ENCODE measurements around the gene TRABD. TPM values are rescaled to one million over a fixed set of nuclear protein-coding genes. Genes with fewer than 3 reads are reported as not detected.

TRABD gene
- polyA plus RNA-seq, 1 of the 3 experiments (the other 2 are of a cell fraction): 50.6 TPM

- no peak overlapping the region for H3K4me2 ChIP-seq
- H3K9me2 ChIP-seq: no peaks in the 10 kb centered on the region
- WGBS (ENCODE audit: low lambda C conversion rate): 97% methylated on average over 9 of the region's 9 CpGs
- no peaks in the 10 kb centered on the region for H3K4me1 ChIP-seq (ENCODE audit: control insufficient read depth in 1 of 2, insufficient read depth in 2 of 2, low read depth in 1 of 2, low read length in 1 of 2)
- no peaks in the 10 kb centered on the region for H3F3A ChIP-seq (replicated peaks; ENCODE audit: insufficient read depth)
- no peak overlapping the region for H3K9ac ChIP-seq
- H3K79me2 ChIP-seq (ENCODE audit: insufficient read depth): peaks cover 11% of the 10 kb centered on the region; the same call in 1 of the 2 replicates
- no peak for DNase-seq
- TF ChIP-seq RXRA (IDR thresholded peaks at IDR 0.05; ENCODE audit: borderline replicate concordance, low read depth): no peak
- TF ChIP-seq TAF1 (IDR thresholded peaks at IDR 0.05; ENCODE audit: borderline replicate concordance, low read depth, low read length): no peak
- no peak for TF ChIP-seq FOXJ3 (CRISPR knock-in tag; IDR thresholded peaks at IDR 0.05)
- no peak for TF ChIP-seq CHD2 (IDR thresholded peaks at IDR 0.05; ENCODE audit: low read length, partially characterized antibody)
- no peak for TF ChIP-seq RFX5 (IDR thresholded peaks at IDR 0.05; ENCODE audit: low read length)
- TF ChIP-seq SIN3A (IDR thresholded peaks at IDR 0.05; ENCODE audit: borderline replicate concordance, low read depth, low read length): no peak
- TF ChIP-seq POLR2AphosphoS5 (IDR thresholded peaks at IDR 0.05; ENCODE audit: low read depth, low read length): no peak
- H3K27me3 ChIP-seq (ENCODE audit: insufficient read depth): no peaks in the 10 kb centered on the region
- H3K27ac ChIP-seq (ENCODE audit: low read depth in 2 of 2, low read length in 1 of 2): no peak overlapping the region
- H3K36me3 ChIP-seq (replicated peaks in 1 of 2; ENCODE audit: control insufficient read depth in 1 of 2, insufficient read depth in 2 of 2, low read length in 1 of 2): peaks cover 0 to 24% of the 10 kb centered on the region in 2 experiments
- H3K4me3 ChIP-seq (ENCODE audit: low read depth in 2 of 2, low read length in 1 of 2): no peak overlapping the region
- CTCF ChIA-PET: interaction anchor here (1.0 to 2.1 kb wide), 4 partner anchors 9 to 172 kb away, joined by 3 to 13 read pairs (median 4); no protein-coding TSS in a partner anchor
- no peak overlapping the region for H2AFZ ChIP-seq (ENCODE audit: low read depth)
- no peaks in the 10 kb centered on the region for H4K20me1 ChIP-seq (ENCODE audit: insufficient read depth)
- H3K9me3 ChIP-seq: no peaks in the 10 kb centered on the region
- POLR2A ChIA-PET: no interaction called here
Observed at GRCh38 chr22:50228366-50228765, 42.7 kb downstream of the TRABD start.

DNA sequence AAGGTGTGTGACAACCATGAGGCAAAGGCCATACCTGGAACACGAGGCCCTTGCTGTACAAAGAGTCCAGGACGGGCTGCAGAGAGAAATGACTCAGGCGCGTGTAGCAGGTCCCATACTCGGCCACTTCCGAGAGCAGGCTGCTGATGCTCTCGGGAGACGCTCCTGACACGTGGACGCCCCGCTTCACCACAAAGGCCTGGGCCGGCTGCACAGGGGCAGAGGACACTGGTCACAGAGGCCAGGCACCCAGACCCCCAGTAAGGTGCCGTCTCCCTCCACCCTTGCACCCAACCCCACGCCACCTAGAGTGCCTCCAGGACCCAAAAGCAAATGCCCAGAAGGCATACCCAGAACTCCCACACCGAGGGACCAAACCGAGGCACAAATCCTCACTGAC, 43.7 kb downstream of the TRABD start:
- ChIA-PET CTCF (no interaction called here), POLR2A (no interaction called here)
- Histone ChIP-seq H3K9ac (no peak overlapping the region), H3K4me3 (ENCODE audit: low read depth in 2 of 2, low read length in 1 of 2) (no peak overlapping the region), H3K27me3 (ENCODE audit: insufficient read depth) (no peaks in the 10 kb centered on the region), H3K4me2 (no peak overlapping the region), H3K9me2 (no peaks in the 10 kb centered on the region), H3K4me1 (ENCODE audit: control insufficient read depth in 1 of 2, insufficient read depth in 2 of 2, low read depth in 1 of 2, low read length in 1 of 2) (no peaks in the 10 kb centered on the region), H3K79me2 (ENCODE audit: insufficient read depth) (peaks cover 11% of the 10 kb centered on the region; the same call in 1 of the 2 replicates), H2AFZ (ENCODE audit: low read depth) (no peak overlapping the region), H3K27ac (ENCODE audit: low read depth in 2 of 2, low read length in 1 of 2) (no peak overlapping the region), H3K9me3 (no peaks in the 10 kb centered on the region), H4K20me1 (ENCODE audit: insufficient read depth) (peaks cover 7% of the 10 kb centered on the region; the same call in 1 of the 2 replicates), H3F3A (replicated peaks; ENCODE audit: insufficient read depth) (no peaks in the 10 kb centered on the region), H3K36me3 (replicated peaks in 1 of 2; ENCODE audit: control insufficient read depth in 1 of 2, insufficient read depth in 2 of 2, low read length in 1 of 2) (peaks cover 0 to 17% of the 10 kb centered on the region in 2 experiments)
- TF ChIP-seq, protein P1, sequence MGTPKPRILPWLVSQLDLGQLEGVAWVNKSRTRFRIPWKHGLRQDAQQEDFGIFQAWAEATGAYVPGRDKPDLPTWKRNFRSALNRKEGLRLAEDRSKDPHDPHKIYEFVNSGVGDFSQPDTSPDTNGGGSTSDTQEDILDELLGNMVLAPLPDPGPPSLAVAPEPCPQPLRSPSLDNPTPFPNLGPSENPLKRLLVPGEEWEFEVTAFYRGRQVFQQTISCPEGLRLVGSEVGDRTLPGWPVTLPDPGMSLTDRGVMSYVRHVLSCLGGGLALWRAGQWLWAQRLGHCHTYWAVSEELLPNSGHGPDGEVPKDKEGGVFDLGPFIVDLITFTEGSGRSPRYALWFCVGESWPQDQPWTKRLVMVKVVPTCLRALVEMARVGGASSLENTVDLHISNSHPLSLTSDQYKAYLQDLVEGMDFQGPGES (IDR thresholded peaks at IDR 0.05; ENCODE audit: low read depth, low read length): no peak
- TF ChIP-seq FOSL2 (IDR thresholded peaks at IDR 0.05; ENCODE audit: borderline replicate concordance, low read depth) (no peak), EZH2phosphoT487 (IDR thresholded peaks at IDR 0.05; ENCODE audit: borderline replicate concordance, low read depth) (no peak), SMC3 (IDR thresholded peaks at IDR 0.05; ENCODE audit: low read depth, low read length) (no peak), POLR2AphosphoS5 (IDR thresholded peaks at IDR 0.05; ENCODE audit: low read depth, low read length) (no peak), SIN3A (IDR thresholded peaks at IDR 0.05; ENCODE audit: borderline replicate concordance, low read depth, low read length) (no peak), CHD2 (IDR thresholded peaks at IDR 0.05; ENCODE audit: low read length, partially characterized antibody) (no peak), NFIC (IDR thresholded peaks at IDR 0.05; ENCODE audit: borderline replicate concordance) (no peak), TAF1 (IDR thresholded peaks at IDR 0.05; ENCODE audit: borderline replicate concordance, low read depth, low read length) (no peak), RAD21 (IDR thresholded peaks at IDR 0.05; ENCODE audit: low read length) (no peak), YY1 (IDR thresholded peaks at IDR 0.05; ENCODE audit: low read depth) (no peak), EP300 (IDR thresholded peaks at IDR 0.05; ENCODE audit: borderline replicate concordance in 1 of 2, low read depth in 1 of 2, low read length in 1 of 2) (no peak), ZBTB33 (IDR thresholded peaks at IDR 0.05; ENCODE audit: borderline replicate concordance, low read depth) (no peak)
- TF ChIP-seq, protein P2, sequence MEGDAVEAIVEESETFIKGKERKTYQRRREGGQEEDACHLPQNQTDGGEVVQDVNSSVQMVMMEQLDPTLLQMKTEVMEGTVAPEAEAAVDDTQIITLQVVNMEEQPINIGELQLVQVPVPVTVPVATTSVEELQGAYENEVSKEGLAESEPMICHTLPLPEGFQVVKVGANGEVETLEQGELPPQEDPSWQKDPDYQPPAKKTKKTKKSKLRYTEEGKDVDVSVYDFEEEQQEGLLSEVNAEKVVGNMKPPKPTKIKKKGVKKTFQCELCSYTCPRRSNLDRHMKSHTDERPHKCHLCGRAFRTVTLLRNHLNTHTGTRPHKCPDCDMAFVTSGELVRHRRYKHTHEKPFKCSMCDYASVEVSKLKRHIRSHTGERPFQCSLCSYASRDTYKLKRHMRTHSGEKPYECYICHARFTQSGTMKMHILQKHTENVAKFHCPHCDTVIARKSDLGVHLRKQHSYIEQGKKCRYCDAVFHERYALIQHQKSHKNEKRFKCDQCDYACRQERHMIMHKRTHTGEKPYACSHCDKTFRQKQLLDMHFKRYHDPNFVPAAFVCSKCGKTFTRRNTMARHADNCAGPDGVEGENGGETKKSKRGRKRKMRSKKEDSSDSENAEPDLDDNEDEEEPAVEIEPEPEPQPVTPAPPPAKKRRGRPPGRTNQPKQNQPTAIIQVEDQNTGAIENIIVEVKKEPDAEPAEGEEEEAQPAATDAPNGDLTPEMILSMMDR (IDR thresholded peaks at IDR 0.05): no peak
- TF ChIP-seq, protein P3, sequence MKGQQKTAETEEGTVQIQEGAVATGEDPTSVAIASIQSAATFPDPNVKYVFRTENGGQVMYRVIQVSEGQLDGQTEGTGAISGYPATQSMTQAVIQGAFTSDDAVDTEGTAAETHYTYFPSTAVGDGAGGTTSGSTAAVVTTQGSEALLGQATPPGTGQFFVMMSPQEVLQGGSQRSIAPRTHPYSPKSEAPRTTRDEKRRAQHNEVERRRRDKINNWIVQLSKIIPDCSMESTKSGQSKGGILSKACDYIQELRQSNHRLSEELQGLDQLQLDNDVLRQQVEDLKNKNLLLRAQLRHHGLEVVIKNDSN (IDR thresholded peaks at IDR 0.05; ENCODE audit: borderline replicate concordance, low read depth): no peak
- no peak for DNase-seq
- WGBS (ENCODE audit: low lambda C conversion rate): 85% methylated on average over 4 of the region's 16 CpGs

Measured in SK-N-SH (cell line).